Measurements from ENCODE around the gene EIF3J. TPM values are rescaled to one million over a fixed set of nuclear protein-coding genes. Genes with fewer than 3 reads are reported as not detected.
A peak's percentile ranks its signal among the peaks of the same experiment; 100 is the strongest.

EIF3J gene
- total and polyA plus RNA-seq, 10 of the 15 experiments (the other 5 are each of a cell fraction or from before 2014, with no cell fraction given), result 34.7 to 126 (median 64.1) TPM

DNA sequence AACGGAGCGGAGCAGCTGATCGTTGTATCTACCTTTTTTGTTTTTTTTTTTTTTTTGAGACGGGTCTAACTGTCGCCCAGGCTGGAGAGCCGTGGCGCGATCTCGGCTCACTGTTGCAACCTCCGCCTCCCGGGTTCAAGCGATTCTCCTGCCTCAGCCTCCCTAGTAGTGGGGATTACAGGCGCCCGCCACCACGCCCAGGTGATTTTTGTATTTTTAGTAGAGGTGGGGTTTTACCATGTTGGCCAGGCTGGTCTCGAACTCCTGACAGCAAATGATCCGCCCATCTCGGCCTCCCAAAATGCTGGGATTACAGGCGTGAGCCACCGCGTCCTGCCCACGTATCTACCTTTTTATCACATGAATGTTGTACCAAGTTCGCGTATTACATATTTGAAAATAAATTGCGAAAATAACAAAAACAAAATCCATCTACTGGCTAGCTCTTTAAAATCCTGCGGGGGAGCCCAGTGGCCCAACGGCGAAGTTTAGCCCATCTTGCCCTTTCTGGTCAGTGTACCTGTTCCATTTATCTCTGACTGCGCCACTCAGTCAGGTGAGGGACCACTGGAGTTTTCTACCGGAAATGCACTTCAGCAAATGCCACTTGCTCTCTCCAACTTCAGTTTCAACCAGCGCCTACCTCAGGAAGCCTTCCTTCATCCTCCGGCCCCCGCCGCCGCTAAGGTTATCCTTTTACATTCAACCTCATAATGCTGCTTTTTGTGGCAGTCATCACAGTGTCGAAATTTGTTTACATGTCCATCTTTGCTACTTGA is 1.2 kb upstream of the EIF3J start:
- Histone ChIP-seq H4K20me1 (ENCODE audit: control insufficient read depth, insufficient read depth) (no peaks in the 10 kb centered on the region), H3K36me3 (ENCODE audit: control insufficient read depth in 2 of 2, insufficient read depth in 2 of 2, low read length in 1 of 2) (no peaks in the 10 kb centered on the region), H3K27me3 (replicated peaks in 1 of 2; ENCODE audit: control insufficient read depth in 2 of 2, insufficient read depth in 2 of 2, low read length in 1 of 2) (no peaks in the 10 kb centered on the region), H3K27ac (ENCODE audit: control insufficient read depth, insufficient read depth) (peak overlapping the region; percentile 85), H3K4me2 (ENCODE audit: control insufficient read depth, insufficient read depth) (peak overlapping the region; percentile 96), H3K9ac (ENCODE audit: control insufficient read depth, insufficient read depth, low read length) (peak overlapping the region; percentile 78), H3K4me1 (ENCODE audit: control insufficient read depth, insufficient read depth, low read length) (peaks cover 4% of the 10 kb centered on the region; the same call in 1 of the 2 replicates), H3K79me2 (ENCODE audit: control insufficient read depth, insufficient read depth, low read length) (peaks cover 34% of the 10 kb centered on the region), H2AFZ (ENCODE audit: control insufficient read depth, low read depth, low read length) (peak overlapping the region; percentile 93), H3K4me3 (peak overlapping the region; percentile 72), H3K9me3 (replicated peaks; ENCODE audit: control insufficient read depth, insufficient read depth, low read length) (no peaks in the 10 kb centered on the region)
- ChIA-PET CTCF (interaction anchor here (0.8 to 1.4 kb wide), 3 partner anchors 10 to 203 kb away, joined by 3 read pairs; no protein-coding TSS in a partner anchor), POLR2A (interaction anchor here (0.6 to 1.0 kb wide), 4 partner anchors 9 to 722 kb away, joined by 3 read pairs; no protein-coding TSS in a partner anchor), SMC1A (ENCODE audit: uncharacterized antibody, unreplicated experiment) (interaction anchor here (0.5 kb wide), 1 partner anchor 57 kb away, joined by 5 read pairs; no protein-coding TSS in a partner anchor), RAD21 (ENCODE audit: unreplicated experiment) (interaction anchor here (1.5 kb wide), 1 partner anchor 192 kb away, joined by 5 read pairs; no protein-coding TSS in a partner anchor)
- TF ChIP-seq NFYA (IDR thresholded peaks at IDR 0.05; ENCODE audit: borderline replicate concordance, low read depth, low read length), result no peak
- 0 out of 4 replicates have a peak, but pooled peaks of 1 of the 2 experiments have one; percentile 3 for TF ChIP-seq BHLHE40 (IDR thresholded peaks at IDR 0.05; ENCODE audit: borderline replicate concordance in 1 of 2, low read depth in 2 of 2, low read length in 1 of 2)
- no peak for TF ChIP-seq PAX5 (IDR thresholded peaks at IDR 0.05; ENCODE audit: borderline replicate concordance, low read depth, low read length)
- TF ChIP-seq EP300 (IDR thresholded peaks at IDR 0.05; ENCODE audit: borderline replicate concordance in 1 of 2, control insufficient read depth in 1 of 2, low read depth in 2 of 2, low read length in 2 of 2), result no peak
- 0 out of 2 replicates have a peak, but pooled peaks have one; percentile 5 for TF ChIP-seq HCFC1 (IDR thresholded peaks at IDR 0.05; ENCODE audit: low read length)
- TF ChIP-seq MXI1 (IDR thresholded peaks at IDR 0.05; ENCODE audit: low read depth, low read length), result 0 out of 2 replicates have a peak, but pooled peaks have one; percentile 22
- TF ChIP-seq, protein P1, sequence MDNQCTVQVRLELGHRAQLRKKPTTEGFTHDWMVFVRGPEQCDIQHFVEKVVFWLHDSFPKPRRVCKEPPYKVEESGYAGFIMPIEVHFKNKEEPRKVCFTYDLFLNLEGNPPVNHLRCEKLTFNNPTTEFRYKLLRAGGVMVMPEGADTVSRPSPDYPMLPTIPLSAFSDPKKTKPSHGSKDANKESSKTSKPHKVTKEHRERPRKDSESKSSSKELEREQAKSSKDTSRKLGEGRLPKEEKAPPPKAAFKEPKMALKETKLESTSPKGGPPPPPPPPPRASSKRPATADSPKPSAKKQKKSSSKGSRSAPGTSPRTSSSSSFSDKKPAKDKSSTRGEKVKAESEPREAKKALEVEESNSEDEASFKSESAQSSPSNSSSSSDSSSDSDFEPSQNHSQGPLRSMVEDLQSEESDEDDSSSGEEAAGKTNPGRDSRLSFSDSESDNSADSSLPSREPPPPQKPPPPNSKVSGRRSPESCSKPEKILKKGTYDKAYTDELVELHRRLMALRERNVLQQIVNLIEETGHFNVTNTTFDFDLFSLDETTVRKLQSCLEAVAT (IDR thresholded peaks at IDR 0.05), result peak; percentile 88
- FAIRE-seq, result no peak
- in situ Hi-C loops (cut with MboI), result no loop called here
- 57% methylated on average over 24 of the region's 36 CpGs for WGBS (ENCODE audit: insufficient coverage, insufficient replicate concordance, low lambda C conversion rate, missing lambda C conversion rate)
- no peak for DNase-seq (ENCODE audit: low read depth, low spot score)
- ATAC-seq, result peak; percentile 4
- TSS peak; percentile 83 for BruUV-seq (replicated peaks)
- intact Hi-C loops (cut with micrococcal nuclease; ENCODE audit: unreplicated experiment), result no loop called here

Data from GM12878 (cell line).